ENCODE measurements around the gene NPLOC4. TPM values are rescaled to one million over a fixed set of nuclear protein-coding genes. Genes with fewer than 3 reads are reported as not detected.
A peak's percentile ranks its signal among the peaks of the same experiment; 100 is the strongest.

NPLOC4 gene
- total and polyA plus RNA-seq, 9 of the 15 experiments (the other 6 are each of a cell fraction or from before 2014, with no cell fraction given): 1.5 to 116 (median 64.5) TPM

DNA sequence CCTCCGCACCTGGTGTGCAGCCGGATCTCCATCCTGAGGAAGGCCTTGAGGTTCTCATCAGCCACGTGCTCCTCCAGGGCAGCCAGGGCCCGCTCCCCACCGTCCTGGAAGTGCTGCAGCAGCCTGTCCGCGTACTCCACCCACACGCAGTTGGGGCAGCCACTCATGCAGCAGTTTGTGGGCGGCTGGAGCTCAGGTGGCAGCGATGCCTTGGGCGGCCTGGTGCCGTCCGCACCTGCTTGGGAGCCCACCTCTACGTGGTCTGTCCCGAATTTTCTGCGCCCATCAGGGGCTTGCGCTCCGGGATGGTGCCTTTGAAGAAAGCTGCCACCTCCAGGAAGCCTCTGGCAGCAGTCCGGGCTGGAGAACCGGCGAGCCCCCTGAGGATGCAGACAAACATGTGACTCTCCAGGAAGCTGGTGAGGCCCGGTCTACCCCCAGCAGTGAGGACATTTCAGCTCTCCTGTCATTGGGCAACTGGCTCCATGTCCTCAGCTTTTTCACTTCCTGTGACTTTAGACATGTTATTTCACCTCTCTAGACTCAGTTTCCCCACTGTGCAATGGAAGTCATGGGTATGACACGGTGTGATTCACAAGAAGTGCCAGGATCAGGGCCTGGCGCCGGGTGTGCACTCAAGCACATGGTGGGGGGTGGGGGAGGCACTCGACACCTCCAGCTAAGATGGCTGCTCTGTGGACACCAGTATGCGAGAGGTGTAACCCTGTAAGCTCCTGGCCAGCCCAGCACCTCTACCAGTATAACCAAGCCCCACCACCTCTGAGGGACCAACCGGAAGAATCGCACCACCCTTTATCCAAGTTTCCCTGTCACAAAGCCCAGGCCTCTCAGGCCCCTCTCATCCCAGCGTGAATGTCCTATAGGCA lies 28.5 kb upstream of the NPLOC4 start (continued):
- peak; percentile 68 for TF ChIP-seq POLR2G (IDR thresholded peaks at IDR 0.05; ENCODE audit: low read depth, low read length)
- TF ChIP-seq, protein P1, sequence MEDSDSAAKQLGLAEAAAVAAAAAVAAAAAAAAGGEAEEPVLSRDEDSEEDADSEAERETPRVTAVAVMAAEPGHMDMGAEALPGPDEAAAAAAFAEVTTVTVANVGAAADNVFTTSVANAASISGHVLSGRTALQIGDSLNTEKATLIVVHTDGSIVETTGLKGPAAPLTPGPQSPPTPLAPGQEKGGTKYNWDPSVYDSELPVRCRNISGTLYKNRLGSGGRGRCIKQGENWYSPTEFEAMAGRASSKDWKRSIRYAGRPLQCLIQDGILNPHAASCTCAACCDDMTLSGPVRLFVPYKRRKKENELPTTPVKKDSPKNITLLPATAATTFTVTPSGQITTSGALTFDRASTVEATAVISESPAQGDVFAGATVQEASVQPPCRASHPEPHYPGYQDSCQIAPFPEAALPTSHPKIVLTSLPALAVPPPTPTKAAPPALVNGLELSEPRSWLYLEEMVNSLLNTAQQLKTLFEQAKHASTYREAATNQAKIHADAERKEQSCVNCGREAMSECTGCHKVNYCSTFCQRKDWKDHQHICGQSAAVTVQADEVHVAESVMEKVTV (CRISPR knock-in tag; IDR thresholded peaks at IDR 0.05): no peak
- TF ChIP-seq MCM5 (IDR thresholded peaks at IDR 0.05; ENCODE audit: low read depth): no peak
- TF ChIP-seq ZNF12 (CRISPR knock-in tag; IDR thresholded peaks at IDR 0.05): no peak
- no peak for TF ChIP-seq HNRNPH1 (optimal IDR thresholded peaks at IDR 0.05; ENCODE audit: low read depth, low read length)
- TF ChIP-seq, protein P2, sequence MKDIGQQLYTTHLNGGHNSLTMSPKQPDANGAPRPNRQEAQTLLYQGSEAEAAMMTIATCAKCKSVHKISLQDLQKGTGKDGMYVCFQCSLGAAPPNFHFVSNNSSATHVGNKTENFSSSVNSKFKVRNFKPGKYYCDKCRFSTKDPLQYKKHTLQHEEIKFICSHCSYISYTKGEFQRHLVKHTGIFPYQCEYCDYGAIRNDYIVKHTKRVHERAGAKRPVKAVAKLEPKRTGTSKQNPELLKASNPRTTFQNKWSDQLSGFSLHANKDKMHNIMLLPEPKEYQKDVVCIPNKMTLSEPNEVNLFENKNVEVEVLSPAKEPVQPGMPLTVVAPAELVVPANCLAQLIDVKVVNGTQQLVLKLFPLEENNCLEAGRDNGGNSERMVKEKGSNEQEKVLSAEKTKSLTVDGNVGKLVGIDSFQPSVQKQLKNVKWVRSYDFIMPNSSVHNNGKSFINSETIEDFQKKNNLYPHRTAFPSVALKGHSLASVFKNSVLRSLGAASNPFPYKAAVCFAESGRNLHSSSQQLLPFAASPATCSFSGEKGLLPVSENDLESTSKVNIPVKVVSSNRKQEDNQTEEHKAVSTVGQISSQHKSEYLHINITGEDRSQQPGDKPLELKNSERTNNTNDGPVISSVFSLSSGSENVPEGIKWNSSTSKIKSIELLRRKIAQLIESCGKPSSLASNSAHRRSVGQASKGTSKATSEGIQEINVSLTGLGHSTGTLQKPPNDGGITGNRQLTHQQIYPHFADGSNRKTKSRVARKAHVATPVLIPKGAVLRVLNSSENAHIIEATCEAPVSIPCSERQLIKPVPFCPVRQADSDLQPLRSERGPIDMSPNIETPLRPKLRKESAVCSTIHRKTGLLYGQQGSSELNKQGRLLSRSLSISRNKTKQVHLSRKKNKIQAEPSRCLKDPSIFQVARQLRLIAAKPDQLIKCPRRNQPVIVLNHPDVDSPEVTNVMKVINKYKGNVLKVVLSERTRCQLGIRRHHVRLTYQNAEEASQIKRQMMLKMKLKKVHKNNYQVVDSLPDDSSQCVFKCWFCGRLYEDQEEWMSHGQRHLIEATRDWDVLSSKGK (CRISPR knock-in tag; IDR thresholded peaks at IDR 0.05): no peak
- no peak for TF ChIP-seq TAL1 (IDR thresholded peaks at IDR 0.05)
- TF ChIP-seq SMAD3 (CRISPR knock-in tag; conservative IDR thresholded peaks at IDR 0.05): peak; percentile 70; the same call in 1 of the 2 replicates
- TF ChIP-seq, protein P3, sequence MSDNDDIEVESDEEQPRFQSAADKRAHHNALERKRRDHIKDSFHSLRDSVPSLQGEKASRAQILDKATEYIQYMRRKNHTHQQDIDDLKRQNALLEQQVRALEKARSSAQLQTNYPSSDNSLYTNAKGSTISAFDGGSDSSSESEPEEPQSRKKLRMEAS (CRISPR knock-in tag; IDR thresholded peaks at IDR 0.05): peak; percentile 95
- TF ChIP-seq NBN (IDR thresholded peaks at IDR 0.05; ENCODE audit: low read depth): no peak
- TF ChIP-seq, protein P4, sequence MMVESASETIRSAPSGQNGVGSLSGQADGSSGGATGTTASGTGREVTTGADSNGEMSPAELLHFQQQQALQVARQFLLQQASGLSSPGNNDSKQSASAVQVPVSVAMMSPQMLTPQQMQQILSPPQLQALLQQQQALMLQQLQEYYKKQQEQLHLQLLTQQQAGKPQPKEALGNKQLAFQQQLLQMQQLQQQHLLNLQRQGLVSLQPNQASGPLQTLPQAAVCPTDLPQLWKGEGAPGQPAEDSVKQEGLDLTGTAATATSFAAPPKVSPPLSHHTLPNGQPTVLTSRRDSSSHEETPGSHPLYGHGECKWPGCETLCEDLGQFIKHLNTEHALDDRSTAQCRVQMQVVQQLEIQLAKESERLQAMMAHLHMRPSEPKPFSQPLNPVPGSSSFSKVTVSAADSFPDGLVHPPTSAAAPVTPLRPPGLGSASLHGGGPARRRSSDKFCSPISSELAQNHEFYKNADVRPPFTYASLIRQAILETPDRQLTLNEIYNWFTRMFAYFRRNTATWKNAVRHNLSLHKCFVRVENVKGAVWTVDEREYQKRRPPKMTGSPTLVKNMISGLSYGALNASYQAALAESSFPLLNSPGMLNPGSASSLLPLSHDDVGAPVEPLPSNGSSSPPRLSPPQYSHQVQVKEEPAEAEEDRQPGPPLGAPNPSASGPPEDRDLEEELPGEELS (CRISPR knock-in tag; IDR thresholded peaks at IDR 0.05; ENCODE audit: borderline replicate concordance): no peak
- no peak for TF ChIP-seq RBBP5 (IDR thresholded peaks at IDR 0.05; ENCODE audit: borderline replicate concordance, insufficient read depth, low read length, poor library complexity, severe bottlenecking)
- peak; percentile 83 for TF ChIP-seq EP400 (IDR thresholded peaks at IDR 0.05)
- TF ChIP-seq ADNP (tag; IDR thresholded peaks at IDR 0.05): no peak
- no peak for TF ChIP-seq WHSC1 (IDR thresholded peaks at IDR 0.05; ENCODE audit: low read length)
- TF ChIP-seq EWSR1 (IDR thresholded peaks at IDR 0.05; ENCODE audit: borderline replicate concordance, low read depth, partially characterized antibody): no peak
- no peak for TF ChIP-seq ZNF217 (CRISPR knock-in tag; IDR thresholded peaks at IDR 0.05)
- TF ChIP-seq TSC22D4 (tag; IDR thresholded peaks at IDR 0.05): no peak
- no peak for TF ChIP-seq ARID1B (IDR thresholded peaks at IDR 0.05)
- TF ChIP-seq TFAM (CRISPR knock-in tag; conservative IDR thresholded peaks at IDR 0.05): no peak
- TF ChIP-seq JUNB (CRISPR knock-in tag; conservative IDR thresholded peaks at IDR 0.05): no peak

Data from K562 (cell line).